ENCODE results near the gene HOTAIR. TPM values are rescaled to one million over a fixed set of nuclear protein-coding genes. Genes with fewer than 3 reads are reported as not detected.
A peak's percentile ranks its signal among the peaks of the same experiment; 100 is the strongest.

HOTAIR gene
- total RNA-seq, 1 experiment from 2014 or later: 5.5 TPM

DNA sequence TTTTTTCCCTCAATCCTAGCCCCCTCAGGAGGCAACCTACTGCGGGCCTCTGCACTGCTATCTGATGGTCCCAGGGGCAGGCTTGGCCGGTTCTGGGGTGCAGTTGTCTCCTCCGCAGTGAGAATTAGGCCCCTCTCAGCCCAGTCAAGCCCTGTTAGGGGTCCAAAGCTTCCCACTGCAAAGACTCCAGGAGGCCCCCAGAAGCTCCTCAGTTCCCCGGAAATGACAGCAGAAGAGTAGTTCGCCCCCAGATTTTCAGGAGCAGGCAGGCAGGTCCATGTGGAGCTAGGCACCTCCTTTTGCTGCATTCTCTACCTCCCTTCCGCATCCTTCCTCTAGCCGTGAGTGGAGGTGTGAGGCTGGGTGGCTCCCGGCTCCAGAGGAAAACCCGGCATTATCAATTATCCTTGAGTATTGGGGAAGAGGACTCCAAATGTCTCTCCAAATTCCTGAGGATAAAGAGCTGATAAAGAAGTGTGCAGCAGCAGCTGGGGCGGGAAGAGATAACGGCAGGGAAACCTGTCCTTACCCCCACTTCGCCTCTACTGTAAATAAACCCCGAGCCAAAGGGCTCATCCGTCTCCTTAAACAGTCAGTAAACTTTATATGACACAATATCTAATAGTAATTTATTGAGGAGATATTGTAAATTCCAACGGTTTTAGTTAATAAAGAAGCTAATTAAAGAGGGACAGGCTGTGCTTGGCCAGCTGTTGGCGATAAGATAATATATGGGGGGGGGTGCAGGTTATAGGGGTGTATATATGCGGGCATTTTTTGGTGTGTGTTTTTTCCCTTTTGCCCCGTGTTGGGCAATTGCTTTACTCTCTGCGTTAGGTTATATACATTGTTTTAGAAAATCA lies 20.7 kb downstream of the HOTAIR start:
- H3K4me3 ChIP-seq (ENCODE audit: low read depth, low read length, poor library complexity, severe bottlenecking): peak overlapping the region; percentile 62
- ChIA-PET POLR2A (ENCODE audit: low non-redundant PET) (interaction anchor here (0.8 kb wide), 1 partner anchor 907 kb away, joined by 5 read pairs; no protein-coding TSS in a partner anchor), CTCF (no interaction called here)
- intact Hi-C loops (cut with micrococcal nuclease; ENCODE audit: unreplicated experiment): no loop called here
- no peak overlapping the region for H3K27ac ChIP-seq (ENCODE audit: low read depth, low read length, poor library complexity, severe bottlenecking)
- TF ChIP-seq, protein P1, sequence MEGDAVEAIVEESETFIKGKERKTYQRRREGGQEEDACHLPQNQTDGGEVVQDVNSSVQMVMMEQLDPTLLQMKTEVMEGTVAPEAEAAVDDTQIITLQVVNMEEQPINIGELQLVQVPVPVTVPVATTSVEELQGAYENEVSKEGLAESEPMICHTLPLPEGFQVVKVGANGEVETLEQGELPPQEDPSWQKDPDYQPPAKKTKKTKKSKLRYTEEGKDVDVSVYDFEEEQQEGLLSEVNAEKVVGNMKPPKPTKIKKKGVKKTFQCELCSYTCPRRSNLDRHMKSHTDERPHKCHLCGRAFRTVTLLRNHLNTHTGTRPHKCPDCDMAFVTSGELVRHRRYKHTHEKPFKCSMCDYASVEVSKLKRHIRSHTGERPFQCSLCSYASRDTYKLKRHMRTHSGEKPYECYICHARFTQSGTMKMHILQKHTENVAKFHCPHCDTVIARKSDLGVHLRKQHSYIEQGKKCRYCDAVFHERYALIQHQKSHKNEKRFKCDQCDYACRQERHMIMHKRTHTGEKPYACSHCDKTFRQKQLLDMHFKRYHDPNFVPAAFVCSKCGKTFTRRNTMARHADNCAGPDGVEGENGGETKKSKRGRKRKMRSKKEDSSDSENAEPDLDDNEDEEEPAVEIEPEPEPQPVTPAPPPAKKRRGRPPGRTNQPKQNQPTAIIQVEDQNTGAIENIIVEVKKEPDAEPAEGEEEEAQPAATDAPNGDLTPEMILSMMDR (conservative IDR thresholded peaks at IDR 0.05; ENCODE audit: low read depth, low read length): no peak
- TF ChIP-seq EZH2 (IDR thresholded peaks at IDR 0.05; ENCODE audit: borderline replicate concordance, low read depth, low read length, poor library complexity, severe bottlenecking): no peak
- H3K27me3 ChIP-seq (replicated peaks; ENCODE audit: insufficient read depth, low read depth, low read length, poor library complexity): peaks cover 6% of the 10 kb centered on the region
- DNase-seq (ENCODE audit: low spot score): no peak
- H3K4me1 ChIP-seq (ENCODE audit: insufficient read depth, low read length, poor library complexity, severe bottlenecking): peaks cover 3% of the 10 kb centered on the region
- H3K36me3 ChIP-seq (ENCODE audit: insufficient read depth, low read length, poor library complexity, severe bottlenecking): no peaks in the 10 kb centered on the region
- H3K9me3 ChIP-seq (ENCODE audit: low read depth, low read length, poor library complexity, severe bottlenecking): no peaks in the 10 kb centered on the region
- no TSS peak for BruUV-seq (replicated peaks)

DNA sequence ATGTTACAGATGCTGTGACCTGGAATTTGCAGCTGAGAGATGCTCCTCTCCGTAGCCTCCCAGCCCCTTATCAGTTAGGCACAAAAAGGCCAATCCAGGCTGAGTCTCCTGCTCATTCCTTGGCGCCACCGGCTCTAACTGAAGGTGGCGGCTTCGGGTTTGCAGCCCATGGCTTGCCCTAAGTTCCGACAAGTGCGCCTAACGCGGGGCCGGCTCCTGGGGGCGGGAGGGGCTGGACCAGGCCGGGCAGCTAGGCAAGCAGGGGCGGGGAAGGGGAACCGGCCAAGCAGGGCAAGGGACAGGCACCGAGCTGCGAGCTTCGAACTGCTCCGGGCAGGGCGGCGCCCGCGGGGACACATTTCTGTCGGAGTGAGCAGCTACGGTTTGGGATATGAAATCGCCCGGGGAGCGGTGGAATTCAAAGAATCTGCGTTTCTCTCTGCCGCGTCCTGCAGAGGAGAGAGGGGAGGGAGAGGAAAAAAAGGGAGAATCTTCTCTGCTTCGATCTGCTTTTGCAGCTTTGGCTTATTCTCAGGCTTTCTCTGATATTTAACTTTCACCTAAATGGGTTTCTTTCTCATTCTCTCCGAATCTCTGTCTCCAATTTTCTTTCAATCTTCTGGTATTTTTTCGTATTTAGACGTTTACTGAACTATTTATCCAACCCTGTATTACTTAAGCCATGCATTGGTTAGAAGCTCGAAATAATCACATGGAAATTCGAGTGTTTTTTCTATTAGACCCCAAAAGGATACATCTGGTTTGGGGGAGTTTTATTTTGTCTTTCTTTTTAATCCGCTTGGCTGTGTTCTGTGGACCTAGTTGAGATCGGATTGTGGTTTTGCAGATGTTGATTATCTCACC lies 21.7 kb downstream of the HOTAIR start:
- Histone ChIP-seq H3K4me1 (ENCODE audit: insufficient read depth, low read length, poor library complexity, severe bottlenecking) (peaks cover 3% of the 10 kb centered on the region), H3K27me3 (replicated peaks; ENCODE audit: insufficient read depth, low read depth, low read length, poor library complexity) (peaks cover 6% of the 10 kb centered on the region), H3K4me3 (ENCODE audit: low read depth, low read length, poor library complexity, severe bottlenecking) (no peak overlapping the region), H3K36me3 (ENCODE audit: insufficient read depth, low read length, poor library complexity, severe bottlenecking) (no peaks in the 10 kb centered on the region), H3K27ac (ENCODE audit: low read depth, low read length, poor library complexity, severe bottlenecking) (no peak overlapping the region), H3K9me3 (ENCODE audit: low read depth, low read length, poor library complexity, severe bottlenecking) (no peaks in the 10 kb centered on the region)
- BruUV-seq (replicated peaks): no TSS peak
- TF ChIP-seq, protein P1 (conservative IDR thresholded peaks at IDR 0.05; ENCODE audit: low read depth, low read length): no peak
- no peak for TF ChIP-seq EZH2 (IDR thresholded peaks at IDR 0.05; ENCODE audit: borderline replicate concordance, low read depth, low read length, poor library complexity, severe bottlenecking)
- CTCF ChIA-PET: no interaction called here
- DNase-seq (ENCODE audit: low spot score): no peak
- intact Hi-C loops (cut with micrococcal nuclease; ENCODE audit: unreplicated experiment): no loop called here
- POLR2A ChIA-PET (ENCODE audit: low non-redundant PET): no interaction called here

DNA sequence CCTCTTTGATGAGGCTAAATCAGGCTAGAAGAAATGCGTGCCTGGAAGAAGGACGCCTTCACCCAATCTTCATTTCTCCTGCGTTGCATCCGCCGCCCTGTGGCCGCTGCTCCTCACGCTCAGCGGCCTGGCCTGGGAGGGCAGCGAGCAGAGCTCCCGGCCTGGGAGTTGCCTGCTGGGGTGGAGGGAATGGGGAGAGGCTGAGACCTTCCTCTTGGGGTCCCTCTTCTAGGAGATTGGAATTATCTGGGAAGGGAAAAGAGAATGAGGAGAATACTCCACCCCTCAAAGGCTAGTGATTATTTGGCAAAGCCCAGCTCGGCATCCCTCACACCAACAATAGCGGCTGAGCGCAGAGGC lies 22.4 kb downstream of the HOTAIR start:
- BruUV-seq (replicated peaks): no TSS peak
- intact Hi-C loops (cut with micrococcal nuclease; ENCODE audit: unreplicated experiment): no loop called here
- H3K4me3 ChIP-seq (ENCODE audit: low read depth, low read length, poor library complexity, severe bottlenecking): no peak overlapping the region
- no peak overlapping the region for H3K27ac ChIP-seq (ENCODE audit: low read depth, low read length, poor library complexity, severe bottlenecking)
- DNase-seq (ENCODE audit: low spot score): no peak
- CTCF ChIA-PET: no interaction called here
- H3K4me1 ChIP-seq (ENCODE audit: insufficient read depth, low read length, poor library complexity, severe bottlenecking): peaks cover 3% of the 10 kb centered on the region
- peaks cover 6% of the 10 kb centered on the region for H3K27me3 ChIP-seq (replicated peaks; ENCODE audit: insufficient read depth, low read depth, low read length, poor library complexity)
- no peak for TF ChIP-seq EZH2 (IDR thresholded peaks at IDR 0.05; ENCODE audit: borderline replicate concordance, low read depth, low read length, poor library complexity, severe bottlenecking)
- TF ChIP-seq, protein P1 (conservative IDR thresholded peaks at IDR 0.05; ENCODE audit: low read depth, low read length): no peak
- no peaks in the 10 kb centered on the region for H3K9me3 ChIP-seq (ENCODE audit: low read depth, low read length, poor library complexity, severe bottlenecking)
- no peaks in the 10 kb centered on the region for H3K36me3 ChIP-seq (ENCODE audit: insufficient read depth, low read length, poor library complexity, severe bottlenecking)
- POLR2A ChIA-PET (ENCODE audit: low non-redundant PET): no interaction called here
